ENCODE measurements around the gene MNX1. TPM values are rescaled to one million over a fixed set of nuclear protein-coding genes. Genes with fewer than 3 reads are reported as not detected.

Gene MNX1
- total RNA-seq, 2 experiments from 2014 or later = not detected

DNA sequence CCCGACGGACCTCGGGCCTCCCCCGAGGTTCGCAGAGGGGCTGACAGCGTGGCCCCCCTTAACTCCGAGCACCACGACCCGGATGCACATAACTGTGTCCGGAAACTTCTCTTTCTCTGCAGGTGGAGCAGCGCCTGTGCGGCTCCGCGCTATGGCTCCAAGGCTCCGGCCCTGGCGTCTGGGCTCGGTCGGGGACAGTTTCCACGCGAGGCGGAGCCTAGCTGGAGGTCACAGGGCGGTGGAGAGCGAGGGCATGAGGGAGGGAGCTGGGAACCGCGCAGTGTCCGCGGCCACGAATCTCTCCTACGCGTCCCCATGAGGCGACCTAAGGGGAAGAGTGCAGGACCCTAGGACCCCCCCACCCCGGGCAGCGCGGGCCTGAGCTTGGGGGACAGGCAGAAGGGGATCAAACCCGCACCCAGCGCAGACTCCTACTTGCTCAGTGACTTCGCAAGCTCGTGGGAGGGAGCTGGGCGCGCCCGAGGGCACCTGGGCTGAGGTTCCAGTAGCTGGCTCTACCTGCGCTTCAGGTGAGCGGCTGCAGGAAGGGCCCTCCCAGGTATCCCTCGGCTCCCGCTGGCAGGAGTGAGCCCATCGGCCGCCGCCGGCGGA, 8.6 kb upstream of the MNX1 start:
- ChIA-PET CTCF (interaction anchor here (1.2 to 1.5 kb wide), 2 partner anchors 11 to 16 kb away, joined by 3 to 5 read pairs; no protein-coding TSS in a partner anchor), POLR2A (no interaction called here)
- ATAC-seq (no peak), DNase-seq (peak; percentile 25)
- Mint-ChIP-seq H3K27ac (no peak overlapping the region), H3K9me3 (ENCODE audit: low read depth) (no peaks in the 10 kb centered on the region), H3K4me1 (peaks cover 17% of the 10 kb centered on the region), H3K4me3 (peak overlapping the region; percentile 45), H3K36me3 (ENCODE audit: low read depth) (no peaks in the 10 kb centered on the region), H3K27me3 (peaks cover 67% of the 10 kb centered on the region)
- intact Hi-C loops (cut with DNase I, micrococcal nuclease) = loop anchor here in 1 of 2 experiments (5.0 kb wide), 2 partner anchors 668 to 1647 kb away; no protein-coding TSS in a partner anchor

GRCh38 chr7:157018328-157018996, 8.0 kb upstream of the MNX1 start:
- H3K27ac Mint-ChIP-seq = no peak overlapping the region
- no peaks in the 10 kb centered on the region for H3K9me3 Mint-ChIP-seq (ENCODE audit: low read depth)
- ChIA-PET CTCF (interaction anchor here (0.6 to 1.5 kb wide), 2 partner anchors 11 to 126 kb away, joined by 3 to 5 read pairs; no protein-coding TSS in a partner anchor), POLR2A (no interaction called here)
- peaks cover 17% of the 10 kb centered on the region for H3K4me1 Mint-ChIP-seq
- ATAC-seq = no peak
- DNase-seq = peak; percentile 45
- no peaks in the 10 kb centered on the region for H3K36me3 Mint-ChIP-seq (ENCODE audit: low read depth)
- H3K27me3 Mint-ChIP-seq = peaks cover 69% of the 10 kb centered on the region
- H3K4me3 Mint-ChIP-seq = peak overlapping the region; percentile 45
- intact Hi-C loops (cut with DNase I, micrococcal nuclease) = loop anchor here in 1 of 2 experiments (5.0 kb wide), 2 partner anchors 669 to 1646 kb away; no protein-coding TSS in a partner anchor

- ChIA-PET POLR2A (no interaction called here), CTCF (interaction anchor here (0.6 kb wide), 1 partner anchor 126 kb away, joined by 3 read pairs; no protein-coding TSS in a partner anchor)
- ATAC-seq (no peak), DNase-seq (no peak)
- Mint-ChIP-seq H3K36me3 (ENCODE audit: low read depth) (no peaks in the 10 kb centered on the region), H3K4me1 (peaks cover 17% of the 10 kb centered on the region), H3K4me3 (no peak overlapping the region), H3K9me3 (ENCODE audit: low read depth) (no peaks in the 10 kb centered on the region), H3K27me3 (peaks cover 69% of the 10 kb centered on the region), H3K27ac (no peak overlapping the region)
- intact Hi-C loops (cut with DNase I, micrococcal nuclease) = loop anchor here (2.0 to 5.0 kb wide), 4 partner anchors 15 to 1645 kb away; partner anchors contain the start of gene UBE3C (in 1 of the 2)
These were observed 7.3 kb upstream of the MNX1 start for GRCh38 chr7:157017603-157018327.

GRCh38 chr7:157017149-157017548, 6.7 kb upstream of the MNX1 start:
- Mint-ChIP-seq H3K27ac (no peak overlapping the region), H3K4me1 (peaks cover 19% of the 10 kb centered on the region), H3K36me3 (ENCODE audit: low read depth) (no peaks in the 10 kb centered on the region), H3K4me3 (no peak overlapping the region), H3K9me3 (ENCODE audit: low read depth) (no peaks in the 10 kb centered on the region), H3K27me3 (peaks cover 69% of the 10 kb centered on the region)
- intact Hi-C loops (cut with DNase I, micrococcal nuclease) = loop anchor here (2.0 to 5.0 kb wide), 4 partner anchors 14 to 1645 kb away; partner anchors contain the start of gene UBE3C (in 1 of the 2)
- POLR2A ChIA-PET = no interaction called here
- DNase-seq = no peak
- ATAC-seq = no peak
- CTCF ChIA-PET = no interaction called here

GRCh38 chr7:157016352-157017041, 6.0 kb upstream of the MNX1 start:
- ATAC-seq = peak; percentile 76
- ChIA-PET POLR2A (no interaction called here), CTCF (no interaction called here)
- no peak overlapping the region for H3K4me3 Mint-ChIP-seq
- peaks cover 71% of the 10 kb centered on the region for H3K27me3 Mint-ChIP-seq
- no peaks in the 10 kb centered on the region for H3K9me3 Mint-ChIP-seq (ENCODE audit: low read depth)
- DNase-seq = peak; percentile 85
- no peaks in the 10 kb centered on the region for H3K36me3 Mint-ChIP-seq (ENCODE audit: low read depth)
- H3K4me1 Mint-ChIP-seq = peaks cover 25% of the 10 kb centered on the region
- intact Hi-C loops (cut with DNase I, micrococcal nuclease) = loop anchor here (1.0 to 5.0 kb wide), 5 partner anchors 11 to 1644 kb away; partner anchors contain the start of gene UBE3C (in 1 of the 2)
- H3K27ac Mint-ChIP-seq = no peak overlapping the region

DNA sequence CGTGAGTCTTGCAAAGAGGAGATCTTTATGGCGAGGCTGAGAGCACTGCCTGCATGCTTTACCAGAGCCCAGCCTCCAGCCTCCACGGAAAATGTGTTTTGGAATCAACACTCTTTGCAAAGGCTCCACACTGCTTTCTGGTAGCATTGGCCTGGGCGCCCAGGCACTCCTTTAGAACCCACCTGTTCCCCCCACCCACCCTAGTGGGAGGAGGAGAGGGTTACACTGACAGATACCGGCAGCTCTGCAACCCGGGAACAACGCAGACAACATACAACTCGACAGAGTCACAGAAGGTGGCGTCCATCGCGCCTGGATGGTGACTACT, 5.5 kb upstream of the MNX1 start:
- no peak for ATAC-seq
- peaks cover 74% of the 10 kb centered on the region for H3K27me3 Mint-ChIP-seq
- ChIA-PET POLR2A (no interaction called here), CTCF (no interaction called here)
- intact Hi-C loops (cut with DNase I, micrococcal nuclease) = loop anchor here (1.0 to 5.0 kb wide), 5 partner anchors 11 to 1644 kb away; partner anchors contain the start of gene UBE3C (in 1 of the 2)
- peaks cover 29% of the 10 kb centered on the region for H3K4me1 Mint-ChIP-seq
- H3K9me3 Mint-ChIP-seq (ENCODE audit: low read depth) = no peaks in the 10 kb centered on the region
- H3K4me3 Mint-ChIP-seq = no peak overlapping the region
- H3K36me3 Mint-ChIP-seq (ENCODE audit: low read depth) = no peaks in the 10 kb centered on the region
- peak; percentile 29 for DNase-seq
- H3K27ac Mint-ChIP-seq = no peak overlapping the region

DNA sequence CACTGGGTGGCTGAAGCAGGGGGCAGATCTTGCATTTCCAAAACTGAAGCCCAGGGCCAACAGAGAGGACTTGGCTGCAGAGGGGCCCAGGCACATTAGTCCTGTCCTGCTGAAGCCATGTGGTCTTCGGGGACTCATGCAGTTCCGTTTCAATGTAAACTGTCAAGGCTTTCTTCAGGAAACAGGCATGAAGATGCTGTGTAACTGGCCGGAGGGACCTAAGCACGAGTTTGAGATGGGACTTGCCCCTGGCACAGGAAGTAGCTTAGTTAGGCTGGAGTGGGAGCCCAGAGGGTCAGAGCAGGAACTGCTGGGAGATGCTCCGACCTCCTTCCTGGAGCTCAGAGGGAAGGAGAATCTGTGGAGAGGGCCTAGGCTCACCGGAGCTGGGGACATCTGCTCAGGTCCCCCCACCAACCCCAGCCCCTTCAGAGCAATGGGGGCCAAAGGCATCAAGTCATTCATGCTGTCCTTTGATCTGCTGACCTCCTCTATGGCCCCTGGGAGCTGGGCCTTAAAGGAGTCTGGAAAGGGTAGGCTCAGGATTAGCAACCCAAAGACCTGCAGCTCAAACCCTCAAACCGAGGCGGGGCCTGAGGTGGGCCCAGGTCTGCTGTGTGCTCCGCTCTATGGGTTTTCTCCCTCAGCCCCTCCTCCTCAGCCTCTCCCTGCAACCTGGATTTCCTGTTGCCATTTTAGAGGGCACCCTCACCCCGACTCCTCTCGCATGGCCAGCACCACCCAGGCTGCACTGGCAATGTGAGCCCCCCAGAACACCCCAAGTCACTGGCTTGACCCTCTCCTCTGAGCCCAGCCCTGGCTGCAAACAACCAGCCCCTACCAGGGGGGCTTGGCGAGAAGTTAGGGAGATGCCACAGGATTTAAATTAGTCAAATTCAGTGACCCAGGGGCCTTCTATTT, 4.4 kb upstream of the MNX1 start:
- ChIA-PET CTCF (no interaction called here), POLR2A (no interaction called here)
- DNase-seq (no peak), ATAC-seq (no peak)
- Mint-ChIP-seq H3K27me3 (peaks cover 68% of the 10 kb centered on the region), H3K36me3 (ENCODE audit: low read depth) (no peaks in the 10 kb centered on the region), H3K4me3 (no peak overlapping the region), H3K9me3 (ENCODE audit: low read depth) (no peaks in the 10 kb centered on the region), H3K27ac (no peak overlapping the region), H3K4me1 (peaks cover 29% of the 10 kb centered on the region)
- intact Hi-C loops (cut with DNase I, micrococcal nuclease) = loop anchor here (5.0 kb wide), 3 partner anchors 672 to 1643 kb away; partner anchors contain the start of gene SHH (in 1 of the 2)

GRCh38 chr7:157013602-157014549, 3.4 kb upstream of the MNX1 start:
- ChIA-PET POLR2A (no interaction called here), CTCF (no interaction called here)
- Mint-ChIP-seq H3K27me3 (peaks cover 70% of the 10 kb centered on the region), H3K36me3 (ENCODE audit: low read depth) (no peaks in the 10 kb centered on the region), H3K27ac (no peak overlapping the region), H3K9me3 (ENCODE audit: low read depth) (no peaks in the 10 kb centered on the region), H3K4me3 (no peak overlapping the region), H3K4me1 (peaks cover 27% of the 10 kb centered on the region)
- ATAC-seq = no peak
- DNase-seq = no peak
- intact Hi-C loops (cut with DNase I, micrococcal nuclease) = loop anchor here in 1 of 2 experiments (5.0 kb wide), 1 partner anchor 1202 kb away; the partner anchor contains the start of gene SHH

DNA sequence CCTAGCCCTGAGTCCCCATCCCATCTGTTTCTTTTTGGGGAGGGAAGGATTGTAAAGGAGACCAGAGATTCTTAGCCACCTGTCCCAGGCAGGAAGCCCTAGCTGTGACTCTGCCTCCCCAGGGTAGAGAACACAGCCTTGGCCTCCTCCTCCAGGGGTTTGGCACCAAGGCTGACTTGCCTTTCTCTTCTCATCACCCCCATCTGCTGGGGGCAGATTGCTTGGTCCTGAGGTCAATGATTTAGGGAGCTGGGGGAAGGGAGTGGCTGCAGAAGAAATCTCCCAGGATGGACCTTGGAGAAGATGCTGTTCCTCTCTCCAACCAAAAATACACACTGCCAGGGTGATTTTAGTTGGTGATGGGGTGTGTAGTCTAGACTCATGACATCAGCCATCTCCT, 2.6 kb upstream of the MNX1 start:
- ChIA-PET POLR2A (interaction anchor here (0.6 kb wide), 1 partner anchor 64 kb away, joined by 3 read pairs; no protein-coding TSS in a partner anchor), CTCF (interaction anchor here (1.3 kb wide), 1 partner anchor 62 kb away, joined by 3 read pairs; no protein-coding TSS in a partner anchor)
- H3K4me1 Mint-ChIP-seq = peaks cover 26% of the 10 kb centered on the region
- H3K4me3 Mint-ChIP-seq = no peak overlapping the region
- no peak for DNase-seq
- intact Hi-C loops (cut with DNase I, micrococcal nuclease) = loop anchor here in 1 of 2 experiments (5.0 kb wide), 1 partner anchor 1201 kb away; the partner anchor contains the start of gene SHH
- H3K36me3 Mint-ChIP-seq (ENCODE audit: low read depth) = no peaks in the 10 kb centered on the region
- no peak overlapping the region for H3K27ac Mint-ChIP-seq
- ATAC-seq = no peak
- peaks cover 70% of the 10 kb centered on the region for H3K27me3 Mint-ChIP-seq
- H3K9me3 Mint-ChIP-seq (ENCODE audit: low read depth) = no peaks in the 10 kb centered on the region

Data from activated CD4-positive, alpha-beta T cell treated with anti-CD3 and anti-CD28 coated beads for 36 hours (primary cell).